GM23338 (cell line): ENCODE results near the gene PTPN21. TPM values are rescaled to one million over a fixed set of nuclear protein-coding genes. Genes with fewer than 3 reads are reported as not detected.

Experiments
- ATAC-seq: fragments of 200-7000 bp; cut with Tn5 transposase; 3 replicates; pipeline ENCODE4 v1.9.1; 2020
- DNase-seq: peaks from one replicate; pipeline ENCODE4 v3.0.0-alpha.2; 2015; ENCODE audit warnings: low spot score
- H2AFZ ChIP-seq: fragments of 200-600 bp; sonication (generic); 2 replicates; pipeline ENCODE4 v1.8.0; 2016; ENCODE audit warnings: antibody characterized with exemption, mild to moderate bottlenecking, moderate library complexity
- H3F3A ChIP-seq: fragments of 200-600 bp; sonication (generic); replicated peaks from 2 replicates; pipeline ENCODE4 v1.8.0; 2017; ENCODE audit warnings: antibody characterized with exemption, mixed run types, low read depth
- H3K27ac ChIP-seq: fragments of 200-600 bp; sonication (generic); 2 replicates; pipeline ENCODE4 v1.6.1; 2016; ENCODE audit warnings: low read depth
- H3K27me3 ChIP-seq: fragments of 200-600 bp; sonication (generic); 2 replicates; pipeline ENCODE4 v1.8.0; 2016; ENCODE audit warnings: mild to moderate bottlenecking, mixed run types, moderate library complexity; ENCODE audit not compliant: insufficient read depth
- H3K36me3 ChIP-seq: fragments of 200-600 bp; sonication (generic); 2 replicates; pipeline ENCODE4 v1.8.0; 2016; ENCODE audit warnings: mild to moderate bottlenecking; ENCODE audit not compliant: insufficient read depth
- H3K4me1 ChIP-seq: fragments of 200-600 bp; sonication (generic); 2 replicates; pipeline ENCODE4 v1.8.0; 2016; ENCODE audit warnings: mild to moderate bottlenecking, moderate library complexity; ENCODE audit not compliant: insufficient read depth
- H3K4me2 ChIP-seq: fragments of 200-600 bp; sonication (generic); 2 replicates; pipeline ENCODE4 v1.7.1; 2017; ENCODE audit warnings: mixed run types
- H3K4me3 ChIP-seq: fragments of 200-600 bp; sonication (generic); 2 replicates; pipeline ENCODE4 v1.6.1; 2016; ENCODE audit warnings: mixed run types
- H3K79me2 ChIP-seq: fragments of 200-600 bp; sonication (generic); replicated peaks from 2 replicates; pipeline ENCODE4 v1.8.0; 2017; ENCODE audit warnings: mild to moderate bottlenecking; ENCODE audit not compliant: insufficient read depth
- H3K9me2 ChIP-seq: fragments of 200-600 bp; sonication (generic); 2 replicates; pipeline ENCODE4 v1.8.0; 2017; ENCODE audit not compliant: insufficient read depth
- H4K20me1 ChIP-seq: fragments of 200-600 bp; sonication (generic); replicated peaks from 2 replicates; pipeline ENCODE4 v1.8.0; 2017; ENCODE audit warnings: mild to moderate bottlenecking; ENCODE audit not compliant: insufficient read depth
- H3K27ac Mint-ChIP-seq: 2 replicates; pipeline ENCODE4 v1.8.0; 2020; ENCODE audit warnings: inconsistent platforms, mild to moderate bottlenecking, moderate library complexity, mixed read lengths
- H3K27me3 Mint-ChIP-seq: 3 replicates; pipeline ENCODE4 v1.8.0; 2022; ENCODE audit warnings: low read depth, mild to moderate bottlenecking, moderate library complexity, mixed read lengths, inconsistent platforms; ENCODE audit not compliant: insufficient read depth, poor library complexity
- H3K36me3 Mint-ChIP-seq: 3 replicates; pipeline ENCODE4 v1.8.0; 2021; ENCODE audit warnings: low read depth, mild to moderate bottlenecking, inconsistent platforms, moderate library complexity, mixed read lengths
- H3K4me1 Mint-ChIP-seq: 3 replicates; pipeline ENCODE4 v1.8.0; 2020; ENCODE audit warnings: mild to moderate bottlenecking, inconsistent platforms, mixed read lengths
- H3K4me3 Mint-ChIP-seq: 3 replicates; pipeline ENCODE4 v1.8.0; 2021; ENCODE audit warnings: moderate library complexity, mild to moderate bottlenecking, inconsistent platforms, mixed read lengths
- H3K9me3 Mint-ChIP-seq: 3 replicates; pipeline ENCODE4 v1.8.0; 2020; ENCODE audit warnings: moderate library complexity, mild to moderate bottlenecking, inconsistent platforms, mixed read lengths
- CTCF ChIP-seq, 2 experiments: fragments of 200-600 bp in 1 of 2; sonication (generic) in 1 of 2; conservative IDR thresholded peaks; 2 replicates each; pipeline versions ENCODE4 v1.5.1 to v1.6.1; 2016 to 2017; ENCODE audit warnings: antibody characterized with exemption in 2 of 2, low read depth in 2 of 2, mild to moderate bottlenecking in 2 of 2, moderate library complexity in 1 of 2
- EZH2 ChIP-seq: fragments of 200-600 bp; sonication (generic); IDR thresholded peaks from one replicate; pipeline ENCODE4 v1.8.0; 2017; ENCODE audit warnings: antibody characterized with exemption, mild to moderate bottlenecking, low read depth; ENCODE audit not compliant: unreplicated experiment
- JUNB ChIP-seq: IDR thresholded peaks from one replicate; pipeline ENCODE4 v1.6.1; 2016; ENCODE audit warnings: antibody characterized with exemption; ENCODE audit not compliant: unreplicated experiment
- POLR2AphosphoS5 ChIP-seq: IDR thresholded peaks from 2 replicates; pipeline ENCODE4 v1.6.1; 2016; ENCODE audit warnings: antibody characterized with exemption, low read depth
- ZNF114 ChIP-seq: fragments of 250-450 bp; sonication (Bioruptor Pico); IDR thresholded peaks from 2 replicates; pipeline ENCODE4 v1.5.0; 2020; ENCODE audit warnings: mild to moderate bottlenecking, moderate library complexity
- polyA plus RNA-seq: library from polyadenylated mRNA; unstranded; fragments of >200 nt; fragmentation: Nextera tagmentation; extraction: Ambion mirVana; gene quantifications from 2 replicates; pipeline ENCODE4 v1.2.1, GENCODE V29; 2016
- total RNA-seq: library from RNA; depleted of rRNA; stranded (reverse); fragments of >200 nt; shearing (Covaris generic); gene quantifications from 2 replicates; pipeline ENCODE4 v1.2.3, GENCODE V29; 2014
- TF ChIP-seq, protein P1 (sequence below): IDR thresholded peaks from one replicate; pipeline ENCODE4 v1.6.1; 2018; ENCODE audit warnings: antibody characterized with exemption; ENCODE audit not compliant: unreplicated experiment
- TF ChIP-seq, protein P2 (sequence below): fragments of 250-450 bp; sonication (Bioruptor Pico); IDR thresholded peaks from 2 replicates; pipeline ENCODE4 v1.5.0; 2020; ENCODE audit warnings: mild to moderate bottlenecking, moderate library complexity

PTPN21 gene
- total and polyA plus RNA-seq, 2 experiments from 2014 or later, result 2.7 to 5.6 TPM

DNA sequence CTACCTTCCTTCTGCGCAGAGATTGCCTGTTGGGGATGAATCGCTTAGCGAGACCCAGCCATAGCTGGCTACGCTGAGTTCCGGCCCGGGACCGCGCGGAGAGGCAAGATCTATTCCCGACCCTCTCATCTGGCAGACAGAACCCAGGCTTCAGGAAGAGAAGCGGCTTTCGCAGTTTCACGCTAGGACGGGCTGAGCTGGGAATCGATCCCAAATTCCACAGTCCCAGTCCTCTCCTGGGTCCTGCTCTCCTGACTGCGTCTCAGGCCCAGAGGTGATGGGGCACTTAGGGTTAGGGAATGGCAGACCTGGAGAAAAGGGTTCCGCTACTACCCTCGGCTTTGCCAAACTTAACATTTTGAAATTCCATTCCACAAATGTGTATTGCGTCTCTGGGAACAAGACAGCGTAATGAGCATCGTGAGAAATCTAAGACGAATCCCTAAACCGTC is 2.8 kb downstream of the PTPN21 start:
- Histone ChIP-seq H3K4me1 (peaks cover 26% of the 10 kb centered on the region), H3F3A (0 out of 2 replicates have a peak, but pooled peaks cover 3% of the 10 kb centered on the region), H3K4me2 (peak overlapping the region; percentile 90), H3K27ac (no peak overlapping the region), H3K79me2 (peaks cover 20% of the 10 kb centered on the region), H3K4me3 (peak overlapping the region; percentile 70), H3K9me2 (no peaks in the 10 kb centered on the region), H2AFZ (peak overlapping the region; percentile 94), H4K20me1 (no peaks in the 10 kb centered on the region), H3K36me3 (0 out of 2 replicates have a peak, but pooled peaks cover 5% of the 10 kb centered on the region), H3K27me3 (peaks cover 19% of the 10 kb centered on the region)
- peak overlapping the region; percentile 87 for H3K4me3 Mint-ChIP-seq
- H3K27ac Mint-ChIP-seq, result no peak overlapping the region
- TF ChIP-seq, protein P1, sequence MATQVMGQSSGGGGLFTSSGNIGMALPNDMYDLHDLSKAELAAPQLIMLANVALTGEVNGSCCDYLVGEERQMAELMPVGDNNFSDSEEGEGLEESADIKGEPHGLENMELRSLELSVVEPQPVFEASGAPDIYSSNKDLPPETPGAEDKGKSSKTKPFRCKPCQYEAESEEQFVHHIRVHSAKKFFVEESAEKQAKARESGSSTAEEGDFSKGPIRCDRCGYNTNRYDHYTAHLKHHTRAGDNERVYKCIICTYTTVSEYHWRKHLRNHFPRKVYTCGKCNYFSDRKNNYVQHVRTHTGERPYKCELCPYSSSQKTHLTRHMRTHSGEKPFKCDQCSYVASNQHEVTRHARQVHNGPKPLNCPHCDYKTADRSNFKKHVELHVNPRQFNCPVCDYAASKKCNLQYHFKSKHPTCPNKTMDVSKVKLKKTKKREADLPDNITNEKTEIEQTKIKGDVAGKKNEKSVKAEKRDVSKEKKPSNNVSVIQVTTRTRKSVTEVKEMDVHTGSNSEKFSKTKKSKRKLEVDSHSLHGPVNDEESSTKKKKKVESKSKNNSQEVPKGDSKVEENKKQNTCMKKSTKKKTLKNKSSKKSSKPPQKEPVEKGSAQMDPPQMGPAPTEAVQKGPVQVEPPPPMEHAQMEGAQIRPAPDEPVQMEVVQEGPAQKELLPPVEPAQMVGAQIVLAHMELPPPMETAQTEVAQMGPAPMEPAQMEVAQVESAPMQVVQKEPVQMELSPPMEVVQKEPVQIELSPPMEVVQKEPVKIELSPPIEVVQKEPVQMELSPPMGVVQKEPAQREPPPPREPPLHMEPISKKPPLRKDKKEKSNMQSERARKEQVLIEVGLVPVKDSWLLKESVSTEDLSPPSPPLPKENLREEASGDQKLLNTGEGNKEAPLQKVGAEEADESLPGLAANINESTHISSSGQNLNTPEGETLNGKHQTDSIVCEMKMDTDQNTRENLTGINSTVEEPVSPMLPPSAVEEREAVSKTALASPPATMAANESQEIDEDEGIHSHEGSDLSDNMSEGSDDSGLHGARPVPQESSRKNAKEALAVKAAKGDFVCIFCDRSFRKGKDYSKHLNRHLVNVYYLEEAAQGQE, result no peak
- TF ChIP-seq EZH2, result no peak
- no peak for TF ChIP-seq ZNF114 (CRISPR knock-in tag)
- no peak for TF ChIP-seq CTCF (conservative IDR thresholded peaks at IDR 0.05; ENCODE audit: low read depth in 2 of 2)
- TF ChIP-seq, protein P2, sequence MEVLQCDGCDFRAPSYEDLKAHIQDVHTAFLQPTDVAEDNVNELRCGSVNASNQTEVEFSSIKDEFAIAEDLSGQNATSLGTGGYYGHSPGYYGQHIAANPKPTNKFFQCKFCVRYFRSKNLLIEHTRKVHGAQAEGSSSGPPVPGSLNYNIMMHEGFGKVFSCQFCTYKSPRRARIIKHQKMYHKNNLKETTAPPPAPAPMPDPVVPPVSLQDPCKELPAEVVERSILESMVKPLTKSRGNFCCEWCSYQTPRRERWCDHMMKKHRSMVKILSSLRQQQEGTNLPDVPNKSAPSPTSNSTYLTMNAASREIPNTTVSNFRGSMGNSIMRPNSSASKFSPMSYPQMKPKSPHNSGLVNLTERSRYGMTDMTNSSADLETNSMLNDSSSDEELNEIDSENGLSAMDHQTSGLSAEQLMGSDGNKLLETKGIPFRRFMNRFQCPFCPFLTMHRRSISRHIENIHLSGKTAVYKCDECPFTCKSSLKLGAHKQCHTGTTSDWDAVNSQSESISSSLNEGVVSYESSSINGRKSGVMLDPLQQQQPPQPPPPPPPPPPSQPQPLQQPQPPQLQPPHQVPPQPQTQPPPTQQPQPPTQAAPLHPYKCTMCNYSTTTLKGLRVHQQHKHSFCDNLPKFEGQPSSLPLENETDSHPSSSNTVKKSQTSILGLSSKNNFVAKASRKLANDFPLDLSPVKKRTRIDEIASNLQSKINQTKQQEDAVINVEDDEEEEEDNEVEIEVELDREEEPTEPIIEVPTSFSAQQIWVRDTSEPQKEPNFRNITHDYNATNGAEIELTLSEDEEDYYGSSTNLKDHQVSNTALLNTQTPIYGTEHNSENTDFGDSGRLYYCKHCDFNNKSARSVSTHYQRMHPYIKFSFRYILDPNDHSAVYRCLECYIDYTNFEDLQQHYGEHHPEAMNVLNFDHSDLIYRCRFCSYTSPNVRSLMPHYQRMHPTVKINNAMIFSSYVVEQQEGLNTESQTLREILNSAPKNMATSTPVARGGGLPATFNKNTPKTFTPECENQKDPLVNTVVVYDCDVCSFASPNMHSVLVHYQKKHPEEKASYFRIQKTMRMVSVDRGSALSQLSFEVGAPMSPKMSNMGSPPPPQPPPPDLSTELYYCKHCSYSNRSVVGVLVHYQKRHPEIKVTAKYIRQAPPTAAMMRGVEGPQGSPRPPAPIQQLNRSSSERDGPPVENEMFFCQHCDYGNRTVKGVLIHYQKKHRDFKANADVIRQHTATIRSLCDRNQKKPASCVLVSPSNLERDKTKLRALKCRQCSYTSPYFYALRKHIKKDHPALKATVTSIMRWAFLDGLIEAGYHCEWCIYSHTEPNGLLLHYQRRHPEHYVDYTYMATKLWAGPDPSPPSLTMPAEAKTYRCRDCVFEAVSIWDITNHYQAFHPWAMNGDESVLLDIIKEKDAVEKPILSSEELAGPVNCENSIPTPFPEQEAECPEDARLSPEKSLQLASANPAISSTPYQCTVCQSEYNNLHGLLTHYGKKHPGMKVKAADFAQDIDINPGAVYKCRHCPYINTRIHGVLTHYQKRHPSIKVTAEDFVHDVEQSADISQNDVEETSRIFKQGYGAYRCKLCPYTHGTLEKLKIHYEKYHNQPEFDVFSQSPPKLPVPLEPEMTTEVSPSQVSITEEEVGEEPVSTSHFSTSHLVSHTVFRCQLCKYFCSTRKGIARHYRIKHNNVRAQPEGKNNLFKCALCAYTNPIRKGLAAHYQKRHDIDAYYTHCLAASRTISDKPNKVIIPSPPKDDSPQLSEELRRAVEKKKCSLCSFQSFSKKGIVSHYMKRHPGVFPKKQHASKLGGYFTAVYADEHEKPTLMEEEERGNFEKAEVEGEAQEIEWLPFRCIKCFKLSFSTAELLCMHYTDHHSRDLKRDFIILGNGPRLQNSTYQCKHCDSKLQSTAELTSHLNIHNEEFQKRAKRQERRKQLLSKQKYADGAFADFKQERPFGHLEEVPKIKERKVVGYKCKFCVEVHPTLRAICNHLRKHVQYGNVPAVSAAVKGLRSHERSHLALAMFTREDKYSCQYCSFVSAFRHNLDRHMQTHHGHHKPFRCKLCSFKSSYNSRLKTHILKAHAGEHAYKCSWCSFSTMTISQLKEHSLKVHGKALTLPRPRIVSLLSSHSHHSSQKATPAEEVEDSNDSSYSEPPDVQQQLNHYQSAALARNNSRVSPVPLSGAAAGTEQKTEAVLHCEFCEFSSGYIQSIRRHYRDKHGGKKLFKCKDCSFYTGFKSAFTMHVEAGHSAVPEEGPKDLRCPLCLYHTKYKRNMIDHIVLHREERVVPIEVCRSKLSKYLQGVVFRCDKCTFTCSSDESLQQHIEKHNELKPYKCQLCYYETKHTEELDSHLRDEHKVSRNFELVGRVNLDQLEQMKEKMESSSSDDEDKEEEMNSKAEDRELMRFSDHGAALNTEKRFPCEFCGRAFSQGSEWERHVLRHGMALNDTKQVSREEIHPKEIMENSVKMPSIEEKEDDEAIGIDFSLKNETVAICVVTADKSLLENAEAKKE (CRISPR knock-in tag), result no peak
- no peak for TF ChIP-seq POLR2AphosphoS5
- no peak for TF ChIP-seq JUNB
- DNase-seq (peak; percentile 57), ATAC-seq (peak; percentile 44)
- H3K27me3 Mint-ChIP-seq, result peaks cover 15% of the 10 kb centered on the region
- no peaks in the 10 kb centered on the region for H3K9me3 Mint-ChIP-seq
- H3K4me1 Mint-ChIP-seq, result peaks cover 25% of the 10 kb centered on the region
- peaks cover 3% of the 10 kb centered on the region; the same call in 2 of the 3 replicates for H3K36me3 Mint-ChIP-seq
